HepG2 (cell line): ENCODE data around the gene MARVELD3. TPM values are rescaled to one million over a fixed set of nuclear protein-coding genes. Genes with fewer than 3 reads are reported as not detected.

Source experiments
- AHDC1 ChIP-seq: sonication (generic); formaldehyde crosslinking; IDR thresholded peaks from 2 replicates; pipeline ENCODE4 v1.5.1; 2020; ENCODE audit warnings: mild to moderate bottlenecking, missing genetic modification reagents, borderline replicate concordance
- ELF3 ChIP-seq: IDR thresholded peaks from 2 replicates; pipeline ENCODE4 v1.6.1; 2016; ENCODE audit warnings: missing genetic modification reagents, missing compliant biosample characterization
- FOSL2 ChIP-seq: sonication (generic); formaldehyde crosslinking; IDR thresholded peaks from 2 replicates; pipeline ENCODE4 v1.4.0; 2020; ENCODE audit warnings: missing genetic modification reagents
- FOXA1 ChIP-seq, 2 experiments: fragments of 450-650 bp in 1 of 2; sonication (generic) in 1 of 2; formaldehyde crosslinking in 1 of 2; IDR thresholded peaks; 2 replicates each; pipeline versions ENCODE4 v1.4.0 to v1.6.1; 2016 to 2020; ENCODE audit warnings: missing genetic modification reagents in 1 of 2
- GATAD1 ChIP-seq: IDR thresholded peaks from 2 replicates; pipeline ENCODE4 v1.6.1; 2016; ENCODE audit warnings: missing genetic modification reagents, missing compliant biosample characterization
- GATAD2A ChIP-seq: IDR thresholded peaks from 2 replicates; pipeline ENCODE4 v1.6.1; 2016
- GFI1 ChIP-seq: sonication (generic); formaldehyde crosslinking; IDR thresholded peaks from 2 replicates; pipeline ENCODE4 v1.5.0; 2020; ENCODE audit warnings: missing genetic modification reagents, mild to moderate bottlenecking, borderline replicate concordance
- ISL2 ChIP-seq: sonication (generic); formaldehyde crosslinking; IDR thresholded peaks from 2 replicates; pipeline ENCODE4 v1.5.0; 2020; ENCODE audit warnings: missing genetic modification reagents
- JUN ChIP-seq: sonication (generic); formaldehyde crosslinking; IDR thresholded peaks from 2 replicates; pipeline ENCODE4 v1.4.0; 2020; ENCODE audit warnings: mild to moderate bottlenecking, missing genetic modification reagents
- JUNB ChIP-seq: sonication (generic); formaldehyde crosslinking; IDR thresholded peaks from 2 replicates; pipeline ENCODE4 v1.8.0; 2022; ENCODE audit warnings: missing genetic modification reagents, mild to moderate bottlenecking, borderline replicate concordance
- KAT7 ChIP-seq: IDR thresholded peaks from 2 replicates; pipeline ENCODE4 v1.6.1; 2018; ENCODE audit warnings: borderline replicate concordance, missing compliant biosample characterization
- KAT8 ChIP-seq: IDR thresholded peaks from 2 replicates; pipeline ENCODE4 v1.6.1; 2016; ENCODE audit warnings: missing genetic modification reagents, missing compliant biosample characterization
- NCOA2 ChIP-seq: sonication (generic); formaldehyde crosslinking; IDR thresholded peaks from 2 replicates; pipeline ENCODE4 v1.8.0; 2022; ENCODE audit warnings: inconsistent platforms
- NR2F1 ChIP-seq, 2 experiments: fragments of 450-650 bp in 1 of 2; formaldehyde crosslinking in 1 of 2; IDR thresholded peaks; 2 replicates each; pipeline versions ENCODE4 v1.5.0 to v1.6.1; 2016 to 2020; ENCODE audit warnings: mild to moderate bottlenecking in 1 of 2, missing compliant biosample characterization in 1 of 2, missing genetic modification reagents in 1 of 2, moderate library complexity in 1 of 2
- PPARG ChIP-seq: conservative IDR thresholded peaks from 2 replicates; pipeline ENCODE4 v1.6.1; 2016; ENCODE audit warnings: missing biosample characterization, missing genetic modification reagents
- SMAD3 ChIP-seq: sonication (generic); formaldehyde crosslinking; IDR thresholded peaks from 2 replicates; pipeline ENCODE4 v1.4.0; 2020; ENCODE audit warnings: missing genetic modification reagents
- STAG1 ChIP-seq: sonication (generic); formaldehyde crosslinking; IDR thresholded peaks from 2 replicates; pipeline ENCODE4 v1.4.0; 2020; ENCODE audit warnings: missing genetic modification reagents
- TEAD3 ChIP-seq: optimal IDR thresholded peaks from 2 replicates; pipeline ENCODE3; 2016; ENCODE audit warnings: borderline replicate concordance
- ZGPAT ChIP-seq: IDR thresholded peaks from 2 replicates; pipeline ENCODE4 v1.6.1; 2016; ENCODE audit warnings: mild to moderate bottlenecking
- ZNF331 ChIP-seq: sonication (generic); formaldehyde crosslinking; IDR thresholded peaks from 2 replicates; pipeline ENCODE4 v1.4.0; 2020; ENCODE audit warnings: missing genetic modification reagents
- ZNF362 ChIP-seq: sonication (generic); formaldehyde crosslinking; IDR thresholded peaks from 2 replicates; pipeline ENCODE4 v1.4.0; 2020; ENCODE audit warnings: missing genetic modification reagents, mild to moderate bottlenecking, borderline replicate concordance
- ZNF503 ChIP-seq: sonication (generic); formaldehyde crosslinking; IDR thresholded peaks from 2 replicates; pipeline ENCODE4 v1.4.0; 2020; ENCODE audit warnings: missing genetic modification reagents
- polyA plus RNA-seq, 8 experiments: library from polyadenylated mRNA; depleted of rRNA in 3 of 8; stranded (reverse) in 7 of 8; unstranded in 1 of 8; fragments of >200 nt; fragmentation: Illumina TruSeq in 4 of 8; extraction: Trizol in 4 of 8; gene quantifications; 2 replicates each; pipeline versions ENCODE4 v1.2.1 to v1.2.3, GENCODE V29; 2011 to 2016; ENCODE audit warnings: low read depth in 4 of 8, missing spikeins in 1 of 8, mixed read lengths in 1 of 8; ENCODE audit not compliant: insufficient read depth in 1 of 8
- total RNA-seq, 5 experiments: library from RNA; depleted of rRNA; stranded (reverse); fragments of >200 nt; fragmentation: Illumina TruSeq; extraction: Trizol; gene quantifications; 2 replicates each; pipeline ENCODE4 v1.2.3, GENCODE V29; 2016; ENCODE audit warnings: low read depth in 1 of 5

The MARVELD3 gene
- total and polyA plus RNA-seq, 2 of the 13 experiments (the other 11 are each of a cell fraction or from before 2014, with no cell fraction given) = 4.8 to 5.6 TPM

GRCh38 chr16:71598426-71598825, 27.6 kb upstream of the MARVELD3 start (continued):
- TF ChIP-seq AHDC1 (CRISPR knock-in tag) = peak; percentile 96
- peak; percentile 95 for TF ChIP-seq JUNB
- TF ChIP-seq ZNF331 = peak; percentile 52; the same call in 1 of the 2 replicates
- TF ChIP-seq FOXA1 (IDR thresholded peaks at IDR 0.05) = peak; percentile 90
- TF ChIP-seq FOXA1 (CRISPR knock-in tag; IDR thresholded peaks at IDR 0.05) = peak; percentile 90
- peak; percentile 67; the same call in 1 of the 2 replicates for TF ChIP-seq ZNF503 (CRISPR knock-in tag)
- TF ChIP-seq ZNF362 (CRISPR knock-in tag) = peak; percentile 63; the same call in 1 of the 2 replicates
- TF ChIP-seq FOSL2 = peak; percentile 93
- TF ChIP-seq ISL2 (CRISPR knock-in tag) = peak; percentile 69
- TF ChIP-seq ELF3 (CRISPR knock-in tag) = peak; percentile 70
- peak; percentile 92 for TF ChIP-seq TEAD3 (CRISPR knock-in tag)
- TF ChIP-seq GFI1 (CRISPR knock-in tag) = peak; percentile 85
- peak; percentile 84; the same call in 1 of the 2 replicates for TF ChIP-seq JUN
- peak; percentile 41; the same call in 1 of the 2 replicates for TF ChIP-seq KAT7 (CRISPR knock-in tag)
- peak; percentile 53 for TF ChIP-seq KAT8
- TF ChIP-seq STAG1 = 0 out of 2 replicates have a peak, but pooled peaks have one; percentile 6
- TF ChIP-seq NR2F1 (CRISPR knock-in tag; IDR thresholded peaks at IDR 0.05) = peak in 1 of 2 experiments; percentile 28; a peak in 1 of 4 replicates
- 0 out of 2 replicates have a peak, but pooled peaks have one; percentile 28 for TF ChIP-seq GATAD1 (CRISPR knock-in tag)
- TF ChIP-seq SMAD3 (CRISPR knock-in tag) = 0 out of 2 replicates have a peak, but pooled peaks have one; percentile 46
- 0 out of 2 replicates have a peak, but pooled peaks have one; percentile 51 for TF ChIP-seq ZGPAT (CRISPR knock-in tag)
- peak; percentile 88 for TF ChIP-seq GATAD2A (CRISPR knock-in tag)
- peak; percentile 74 for TF ChIP-seq NCOA2
- peak; percentile 69 for TF ChIP-seq PPARG (CRISPR knock-in tag)
